GM19467 (cell line): Measurements from ENCODE around the gene TBX15.
A peak's percentile ranks its signal among the peaks of the same experiment; 100 is the strongest.
"Not testable (repeated sequence)": the region's sequence is repeated elsewhere in the genome, so short reads cannot be mapped to it uniquely, and the experiment has no call there.

Source experiments
- ATAC-seq: cut with Tn5 transposase; IDR thresholded peaks from one replicate; pipeline ENCODE4 v1.9.1; 2021; ENCODE audit warnings: mild to moderate bottlenecking, moderate library complexity; ENCODE audit not compliant: unreplicated experiment

Gene TBX15

DNA sequence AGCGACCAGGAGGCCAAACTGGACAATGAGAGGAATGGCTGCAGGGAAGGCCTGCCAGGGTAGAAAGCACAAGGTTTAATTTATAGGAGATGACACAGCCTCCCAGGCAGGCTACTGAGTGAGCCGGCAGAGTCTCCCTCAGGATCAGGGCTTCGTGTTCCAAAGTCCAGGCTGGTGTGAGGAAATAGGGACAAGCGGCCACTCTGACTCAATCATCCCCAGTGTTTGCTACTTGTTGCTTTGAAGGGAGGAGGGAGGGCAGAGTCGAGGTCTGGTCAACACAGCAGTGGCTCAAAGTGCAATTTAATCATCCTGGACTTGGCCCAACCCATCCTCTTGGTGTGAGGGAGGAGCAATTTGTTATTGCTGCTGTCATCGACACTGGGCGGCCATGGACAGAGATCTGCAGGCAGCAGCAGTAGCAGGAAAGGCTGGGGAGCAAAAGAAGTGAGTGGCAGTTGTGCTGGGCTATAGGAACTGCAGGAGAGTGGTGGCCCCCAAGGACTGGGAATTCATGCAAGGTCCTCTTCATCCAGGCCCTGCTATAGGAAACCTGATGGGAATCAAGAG lies 27.5 kb downstream of the TBX15 start:
- no peak for ATAC-seq

DNA sequence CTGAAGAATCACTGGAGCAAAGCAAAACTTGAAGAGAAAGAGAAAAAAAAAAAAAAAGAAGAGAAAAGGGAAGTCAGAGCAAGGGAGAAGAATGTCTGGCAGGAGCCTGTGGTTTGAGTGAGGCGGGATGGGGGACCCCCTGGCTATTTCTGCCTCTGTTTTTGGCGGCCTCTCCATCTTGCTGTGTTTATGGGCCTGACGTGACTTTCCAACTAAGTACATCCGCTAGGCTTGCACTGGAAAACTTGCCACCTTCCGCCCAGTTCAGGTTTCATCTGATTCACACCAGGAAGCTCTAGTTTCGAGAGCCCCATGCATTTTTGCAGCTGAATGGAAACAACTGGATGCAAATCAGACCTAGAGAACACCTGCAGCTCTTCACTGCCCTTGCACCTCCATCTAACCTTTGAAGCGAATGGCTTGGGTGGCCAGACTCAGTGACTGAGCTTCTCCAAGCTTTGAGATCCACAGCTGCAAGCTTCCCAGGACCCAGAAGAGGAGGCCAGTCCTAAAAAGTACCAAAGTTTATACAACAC lies 28.0 kb downstream of the TBX15 start:
- peak; percentile 90 for ATAC-seq

DNA sequence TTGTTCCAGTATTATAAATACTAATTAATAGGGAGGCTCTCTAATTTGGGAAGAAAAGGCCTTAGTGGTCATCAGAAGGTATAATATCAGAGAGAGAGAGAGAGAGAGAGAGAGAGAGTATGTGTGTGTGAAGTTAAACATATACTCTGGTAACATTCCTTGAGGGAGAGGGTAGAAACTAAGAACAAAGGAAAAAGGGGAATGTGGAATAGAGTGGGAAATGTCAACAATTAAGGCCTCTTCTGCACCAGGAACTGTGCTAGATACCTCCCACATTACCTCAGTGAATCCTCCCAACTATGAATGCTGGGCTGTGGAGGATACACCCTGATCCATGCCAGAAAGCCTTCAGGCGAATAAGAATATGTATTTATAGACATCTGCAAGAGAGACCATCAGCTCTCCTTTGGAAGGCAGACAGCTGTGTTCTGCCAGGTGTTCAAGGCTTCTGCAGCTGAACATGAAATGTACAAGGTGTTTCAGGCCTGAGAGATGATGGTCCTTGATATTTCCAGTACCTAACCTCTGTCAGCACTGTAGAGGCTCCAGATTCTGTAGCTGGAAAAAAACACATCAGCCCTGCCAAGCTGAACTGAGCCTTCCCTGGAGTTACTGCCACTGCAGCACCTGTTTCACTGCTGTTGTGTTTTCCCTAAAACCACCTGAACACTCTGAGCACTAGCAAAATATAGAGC lies 29.1 kb downstream of the TBX15 start:
- peak; percentile 2 for ATAC-seq

DNA sequence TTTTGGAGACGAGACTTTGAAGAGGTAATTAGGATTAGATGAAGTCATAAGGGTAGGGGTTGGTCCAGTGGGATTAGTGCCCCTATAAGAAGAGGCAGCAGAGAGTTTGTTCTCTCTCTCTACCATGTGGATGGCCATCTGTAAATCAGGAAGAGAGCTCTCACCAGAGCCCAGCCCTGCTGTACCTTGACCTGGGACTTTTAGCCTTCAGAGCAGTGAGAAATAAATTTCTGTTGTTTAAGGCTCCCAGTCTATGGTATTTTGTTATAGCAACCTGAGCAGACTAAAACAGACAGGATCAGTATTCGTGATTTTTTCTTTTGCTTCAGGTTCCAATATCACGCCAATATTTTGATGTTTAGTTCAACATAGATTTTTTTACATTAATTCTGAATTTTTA lies 30.0 kb downstream of the TBX15 start:
- no peak for ATAC-seq

DNA sequence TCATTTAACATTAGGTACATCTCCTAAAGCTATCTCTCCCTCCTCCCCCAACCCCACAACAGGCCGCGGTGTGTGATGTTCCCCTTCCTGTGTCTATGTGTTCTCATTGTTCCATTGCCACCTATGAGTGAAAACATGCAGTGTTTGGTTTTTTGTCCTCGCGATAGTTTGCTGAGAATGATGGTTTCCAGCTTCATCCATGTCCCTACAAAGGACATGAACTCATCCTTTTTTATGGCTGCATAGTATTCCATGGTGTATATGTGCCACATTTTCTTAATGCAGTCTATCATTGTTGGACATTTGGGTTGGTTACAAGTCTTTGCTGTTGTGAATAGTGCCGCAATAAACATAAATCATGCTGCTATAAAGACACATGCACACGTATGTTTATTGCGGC lies 30.6 kb downstream of the TBX15 start:
- not testable (repeated sequence) for ATAC-seq

DNA sequence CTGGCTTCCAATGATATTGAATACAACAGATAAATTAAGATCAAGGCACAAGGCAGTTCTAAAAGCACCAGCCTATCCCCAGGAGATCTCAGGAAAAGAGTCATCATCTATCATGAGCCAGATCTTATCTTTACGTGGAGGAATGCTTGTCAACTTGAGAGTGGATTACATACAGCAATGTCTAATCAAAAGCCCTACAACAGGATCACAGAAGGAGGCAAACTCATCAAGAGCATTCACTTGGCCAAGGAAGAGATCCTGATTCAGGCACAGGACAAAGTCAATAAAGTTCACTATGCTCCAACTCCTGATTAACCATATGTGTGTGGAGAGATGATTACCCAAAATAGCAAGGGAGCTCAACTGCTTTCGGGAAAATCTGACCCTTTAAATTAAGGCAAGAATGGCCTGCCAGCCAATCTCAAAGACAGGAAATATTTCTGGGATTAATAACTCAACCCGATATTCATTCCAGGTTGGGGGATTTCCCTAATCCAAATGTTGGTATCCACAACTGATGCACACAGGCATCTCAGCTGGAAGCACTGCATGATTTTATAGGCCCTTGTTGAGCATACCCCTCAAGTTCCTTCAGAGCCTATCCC lies 33.7 kb downstream of the TBX15 start:
- ATAC-seq = no peak

DNA sequence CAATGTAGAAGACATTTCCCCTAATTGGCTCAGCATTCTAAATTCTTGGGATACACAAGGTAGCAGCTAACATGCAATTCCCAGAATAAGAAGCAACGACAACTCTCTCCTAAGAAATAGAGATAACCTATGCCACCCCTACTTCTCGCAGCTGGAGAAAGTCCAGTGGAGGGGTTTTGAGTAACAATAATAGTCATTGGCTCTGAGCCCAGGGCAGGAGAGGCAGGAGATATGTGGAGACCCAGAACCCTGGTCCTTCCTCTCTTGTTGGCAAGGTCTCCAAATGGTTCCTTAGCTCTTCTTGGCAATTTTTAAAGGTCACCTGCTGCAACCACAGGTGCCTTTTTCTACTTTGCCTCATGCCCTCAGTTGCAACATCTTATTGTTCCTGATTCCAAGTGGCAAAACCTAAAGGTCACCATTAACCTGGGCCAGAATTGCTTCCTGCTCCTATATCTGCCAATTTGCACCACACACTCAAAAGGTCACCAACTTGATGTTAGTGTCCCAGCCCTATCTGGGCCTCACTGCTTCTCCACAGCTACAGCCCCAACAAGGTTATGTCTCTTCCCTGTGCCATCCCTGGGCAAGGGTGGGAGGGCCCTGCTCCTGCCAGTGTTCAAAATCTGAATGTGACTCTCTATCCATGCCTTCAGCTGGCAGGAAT lies 36.7 kb downstream of the TBX15 start:
- ATAC-seq = no peak

DNA sequence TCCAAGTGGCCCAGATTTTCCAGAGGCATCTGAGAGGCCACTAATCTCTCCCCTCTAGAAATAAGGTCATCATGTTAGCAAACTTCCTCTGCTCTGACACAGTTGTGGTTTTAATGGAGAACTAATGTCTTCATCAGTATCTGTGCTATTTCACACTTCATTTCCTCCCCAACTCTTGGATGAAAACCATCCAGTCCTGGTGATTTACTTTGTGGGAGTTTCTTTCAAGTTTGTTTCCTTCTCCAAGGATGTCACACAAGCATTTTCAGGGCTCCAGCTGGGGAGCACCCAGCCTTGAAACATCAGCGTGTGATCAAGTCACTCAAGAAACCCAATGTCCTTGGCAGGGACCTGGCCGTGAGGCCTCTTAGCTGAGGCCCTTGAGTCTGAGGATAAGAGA lies 38.8 kb downstream of the TBX15 start:
- no peak for ATAC-seq

DNA sequence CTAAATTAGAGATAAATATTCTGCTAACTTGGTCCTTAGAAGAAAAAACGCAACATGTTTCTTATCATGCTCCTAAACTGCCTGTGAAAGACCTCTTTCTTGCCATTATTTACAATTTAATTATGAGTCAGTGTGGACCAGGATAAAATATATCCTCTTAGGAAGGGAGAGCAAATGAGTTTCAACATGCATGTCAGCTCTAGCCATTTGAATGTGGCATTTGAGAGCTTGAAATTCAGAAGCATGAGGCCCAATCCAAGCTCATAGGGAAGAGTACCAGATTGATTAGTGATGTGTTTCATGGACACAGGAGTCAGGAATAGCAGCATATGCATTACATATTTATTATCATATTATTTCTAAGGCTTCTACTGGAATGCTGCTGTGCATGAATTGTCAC lies 39.3 kb downstream of the TBX15 start:
- ATAC-seq = no peak

DNA sequence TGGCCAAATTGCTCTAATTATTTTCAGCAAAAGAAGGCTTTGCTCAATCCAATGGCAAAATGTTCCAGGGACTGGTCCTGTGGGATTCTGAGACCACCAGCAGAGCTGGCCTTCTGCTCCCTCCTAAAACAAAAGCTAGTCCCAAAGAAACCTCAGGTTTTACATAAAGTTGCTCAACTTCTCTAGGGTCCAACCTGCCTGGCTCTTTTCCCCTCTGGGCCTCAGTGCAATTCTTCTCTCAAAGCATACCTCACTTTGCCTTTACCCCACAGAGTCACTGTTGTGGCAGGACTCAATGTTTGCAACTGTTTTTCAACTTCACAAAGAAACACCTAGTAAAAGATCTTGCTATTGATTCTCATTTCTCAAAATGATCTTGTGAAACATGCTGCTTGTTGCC lies 39.8 kb downstream of the TBX15 start:
- no peak for ATAC-seq

DNA sequence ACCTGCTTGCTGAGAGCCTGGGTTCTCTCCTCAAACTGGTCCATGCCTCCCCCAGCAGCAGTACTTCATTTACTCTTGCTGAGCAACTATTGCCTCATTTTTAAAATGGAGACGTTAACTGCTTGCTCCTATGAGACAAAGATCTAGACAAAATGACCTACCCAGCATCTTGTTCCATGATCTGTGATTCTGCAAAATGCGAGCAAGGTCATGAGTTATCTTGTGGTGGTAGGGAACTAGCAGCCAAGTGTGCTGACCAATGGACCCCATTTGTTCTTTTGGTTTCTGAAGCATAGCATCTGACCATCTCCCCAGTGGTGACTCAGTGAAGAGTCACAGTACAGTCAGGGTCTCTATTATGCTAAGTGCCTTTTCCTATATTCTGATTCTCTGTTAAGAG lies 40.4 kb downstream of the TBX15 start:
- ATAC-seq = no peak

DNA sequence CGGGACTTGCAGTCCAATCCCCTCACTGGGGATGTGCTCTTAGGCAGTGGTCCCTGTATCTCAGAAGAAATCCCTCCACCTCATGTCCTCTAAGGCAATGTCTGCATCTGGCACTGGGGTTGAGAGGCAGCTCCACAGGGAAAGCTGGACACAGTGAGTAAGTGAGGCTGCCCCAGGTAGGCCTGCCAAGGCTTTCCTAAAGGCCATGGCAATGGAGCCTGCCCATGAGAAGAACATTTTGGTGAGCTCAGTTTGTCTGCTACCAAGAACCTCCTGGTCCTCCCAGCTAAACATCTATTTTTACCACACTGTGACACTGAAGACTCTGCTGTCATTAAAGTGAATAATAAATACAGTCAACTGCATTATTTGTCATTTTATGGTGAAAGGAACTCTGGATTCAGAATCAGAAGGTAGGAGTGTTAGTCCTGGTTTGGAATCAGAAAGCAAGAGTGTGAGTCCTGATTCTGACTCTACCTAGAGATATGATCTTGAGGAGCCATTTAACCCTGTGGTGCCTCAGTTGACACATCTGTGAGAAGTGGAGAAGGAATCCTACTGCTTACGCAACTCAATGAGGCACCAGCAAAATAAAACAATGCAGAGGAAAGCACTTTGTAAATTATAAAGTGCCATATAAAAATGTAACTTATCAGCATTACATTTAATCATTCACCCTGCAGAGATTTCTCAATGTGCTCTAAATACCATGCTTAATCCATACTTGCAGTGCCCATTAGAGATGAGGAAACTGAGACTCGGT lies 41.0 kb downstream of the TBX15 start:
- ATAC-seq = no peak

DNA sequence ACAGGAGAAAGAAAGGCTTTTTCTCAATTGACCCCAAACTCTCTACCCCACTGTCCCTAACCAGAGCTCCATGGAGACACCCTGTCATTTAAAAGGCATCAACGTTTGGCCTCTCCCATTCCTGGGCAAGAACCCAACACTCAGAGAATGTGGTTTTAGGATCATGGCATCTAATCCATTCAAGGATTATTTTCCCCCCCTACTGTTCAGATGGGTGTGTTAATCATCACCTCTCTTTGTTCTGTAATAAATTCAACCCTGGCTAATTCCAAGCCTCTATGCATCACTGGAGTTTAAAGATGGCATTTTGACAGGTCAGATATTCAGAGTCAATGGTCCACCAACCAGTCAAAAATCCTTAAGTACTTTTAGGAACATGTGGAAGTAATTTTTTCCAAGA lies 42.7 kb downstream of the TBX15 start:
- no peak for ATAC-seq

DNA sequence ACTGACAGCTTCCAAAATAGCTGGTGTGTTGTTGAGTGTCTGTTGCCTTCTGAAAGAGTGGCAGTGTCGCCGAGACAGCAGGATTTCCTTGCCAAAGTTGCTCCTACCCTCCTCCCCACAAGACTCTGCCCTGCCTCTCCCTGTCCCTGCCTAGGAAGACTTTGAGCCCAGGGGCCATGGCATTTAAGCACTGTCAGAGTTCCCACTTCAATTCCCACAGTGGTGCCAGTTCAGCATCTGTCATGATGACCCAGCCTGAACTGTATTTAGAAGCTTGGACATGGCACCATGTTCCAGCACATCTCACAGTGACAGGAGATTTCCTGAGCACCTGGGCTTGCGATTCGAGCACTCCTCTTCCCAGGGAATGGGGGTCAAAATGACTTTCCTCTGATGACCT lies 43.6 kb downstream of the TBX15 start:
- no peak for ATAC-seq

DNA sequence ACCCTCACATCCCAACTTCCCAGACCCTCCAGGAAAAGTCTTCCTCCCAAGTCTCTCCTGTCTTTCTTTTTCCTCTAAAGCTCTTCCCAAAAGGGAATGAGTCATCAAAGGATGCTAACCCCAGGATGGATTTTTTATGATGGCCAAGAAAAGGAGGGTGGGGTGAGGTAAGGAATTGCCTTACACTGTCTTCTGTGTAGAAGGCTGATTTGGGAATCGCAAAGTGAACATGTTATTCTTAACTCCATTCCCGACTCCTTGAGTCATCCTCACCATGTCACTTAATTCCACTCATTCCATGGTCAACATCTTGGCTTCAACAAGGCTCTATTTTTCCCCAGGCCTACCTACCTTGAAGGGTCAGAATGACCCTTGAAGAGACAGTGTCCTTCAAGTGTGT lies 44.0 kb downstream of the TBX15 start:
- no peak for ATAC-seq

DNA sequence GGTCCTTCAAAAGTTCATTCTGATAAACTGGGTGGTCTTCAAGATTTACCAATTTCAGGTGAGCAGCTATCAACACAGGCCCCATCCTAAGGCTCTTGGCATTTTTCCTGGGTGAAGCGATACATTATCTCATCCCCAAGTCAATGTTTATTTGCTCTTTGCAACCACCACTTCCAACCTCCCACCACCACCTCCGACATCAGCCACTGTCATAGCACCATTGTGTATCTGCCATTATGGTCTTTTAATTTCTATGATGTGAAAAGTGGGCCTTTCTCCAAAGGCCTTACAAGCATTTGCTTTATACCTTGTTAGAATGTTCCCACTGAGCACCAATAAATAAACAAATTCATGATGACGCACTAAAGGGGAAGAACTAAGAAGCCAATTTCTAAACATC lies 47.2 kb downstream of the TBX15 start:
- no peak for ATAC-seq

DNA sequence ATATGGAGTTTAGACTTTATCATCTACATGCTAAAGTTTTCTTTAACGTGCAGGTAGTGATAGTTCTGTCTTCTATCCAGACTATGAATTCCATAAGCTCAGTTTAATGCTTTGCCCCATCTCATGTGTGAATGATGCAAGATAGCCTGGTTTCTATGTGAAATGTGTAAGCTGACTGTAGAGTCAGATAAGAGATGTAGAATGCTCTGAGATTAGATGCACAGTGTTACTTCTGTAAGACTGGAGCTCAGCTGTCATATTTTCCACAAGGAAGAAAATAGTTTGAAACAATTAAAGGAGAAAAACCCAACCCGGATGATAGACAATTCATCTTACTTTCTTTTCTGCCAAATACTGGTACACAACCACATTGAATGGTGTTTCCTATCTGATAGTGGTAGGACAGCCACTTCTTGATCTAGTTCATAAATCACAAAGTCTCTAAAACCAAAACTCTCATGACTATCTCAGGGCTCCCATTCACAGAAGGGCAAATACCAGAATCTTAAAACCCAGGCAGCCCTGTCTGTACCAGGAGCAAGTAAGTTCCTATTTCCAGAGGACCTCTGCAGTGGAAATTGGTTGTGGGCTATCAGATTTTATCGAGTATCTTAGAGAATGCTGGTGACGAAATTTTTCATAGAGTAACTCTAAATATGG lies 50.6 kb downstream of the TBX15 start:
- ATAC-seq = no peak

DNA sequence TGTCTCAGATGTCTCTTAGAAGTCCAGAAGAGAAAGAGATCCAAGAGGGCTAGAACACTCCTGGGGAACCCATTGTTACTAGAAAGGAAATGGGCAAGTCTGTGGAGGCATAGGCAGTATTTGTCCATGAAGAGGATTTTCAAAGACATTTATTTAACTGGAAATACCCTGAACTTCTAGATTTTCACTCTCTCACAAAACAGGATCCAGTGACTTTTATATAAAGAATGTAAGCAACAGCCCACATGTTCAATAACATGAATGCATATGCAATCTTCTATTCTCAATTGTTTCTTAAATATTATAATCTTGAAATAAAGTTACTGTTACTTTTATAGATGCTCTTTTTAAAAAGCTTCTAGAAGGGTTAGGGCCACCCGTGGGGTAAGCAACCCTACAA lies 53.4 kb downstream of the TBX15 start:
- no peak for ATAC-seq

DNA sequence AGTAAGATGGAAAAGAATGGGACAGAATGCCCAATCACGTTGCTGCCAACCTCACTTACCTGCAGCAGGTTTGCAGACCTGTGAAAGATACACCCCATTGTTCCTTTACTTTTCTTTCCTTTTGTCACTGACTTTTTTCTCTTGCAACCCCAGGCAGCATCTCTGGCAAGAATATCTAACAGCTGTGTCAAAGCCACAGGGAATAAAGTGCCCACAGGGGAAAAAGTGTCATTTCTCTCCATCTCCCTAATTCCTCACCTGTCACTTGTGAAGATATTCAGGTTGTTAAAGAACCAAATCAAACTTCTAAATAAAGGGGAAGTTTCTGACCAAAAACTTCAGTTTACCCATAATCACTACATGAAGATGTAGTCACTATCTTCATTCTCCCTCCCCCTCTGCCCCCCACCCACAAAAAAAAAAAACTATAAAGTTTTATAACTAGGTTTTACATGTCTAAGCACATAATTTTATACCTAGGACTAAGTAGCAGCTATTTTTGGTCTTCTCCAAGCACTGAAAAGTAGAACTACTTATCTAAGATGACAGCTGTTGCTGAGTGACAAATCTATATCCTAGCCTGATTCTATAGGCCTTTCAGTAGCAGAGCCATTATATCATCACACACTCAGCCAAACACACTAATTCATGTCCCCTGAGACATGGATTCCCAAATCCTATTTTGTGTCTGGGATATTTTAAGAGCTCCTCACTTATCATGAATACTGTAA lies 54.9 kb downstream of the TBX15 start:
- no peak for ATAC-seq

DNA sequence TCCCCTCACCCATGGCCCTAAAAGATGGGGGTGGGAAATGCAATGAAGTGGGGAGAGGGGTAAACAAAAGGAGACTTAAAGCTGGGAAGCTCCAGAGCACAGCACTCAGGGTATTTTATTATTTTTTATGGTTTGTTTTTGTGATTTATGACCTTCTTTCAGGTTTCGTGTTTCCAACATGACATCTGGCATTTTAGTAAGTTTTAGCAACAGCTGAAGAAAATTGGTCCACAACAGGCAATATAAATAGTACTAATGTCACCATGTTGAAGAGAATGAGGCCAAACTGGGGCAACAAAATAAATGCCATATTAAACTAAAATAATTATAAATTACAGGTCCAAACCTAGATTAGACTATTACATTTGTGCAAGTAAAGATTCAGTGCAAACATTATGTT lies 56.3 kb downstream of the TBX15 start:
- ATAC-seq = no peak
